ENCODE results near the gene GPX5. TPM values are rescaled to one million over a fixed set of nuclear protein-coding genes. Genes with fewer than 3 reads are reported as not detected.

Gene GPX5
- total RNA-seq, 1 donor from 2014 or later: not detected

DNA sequence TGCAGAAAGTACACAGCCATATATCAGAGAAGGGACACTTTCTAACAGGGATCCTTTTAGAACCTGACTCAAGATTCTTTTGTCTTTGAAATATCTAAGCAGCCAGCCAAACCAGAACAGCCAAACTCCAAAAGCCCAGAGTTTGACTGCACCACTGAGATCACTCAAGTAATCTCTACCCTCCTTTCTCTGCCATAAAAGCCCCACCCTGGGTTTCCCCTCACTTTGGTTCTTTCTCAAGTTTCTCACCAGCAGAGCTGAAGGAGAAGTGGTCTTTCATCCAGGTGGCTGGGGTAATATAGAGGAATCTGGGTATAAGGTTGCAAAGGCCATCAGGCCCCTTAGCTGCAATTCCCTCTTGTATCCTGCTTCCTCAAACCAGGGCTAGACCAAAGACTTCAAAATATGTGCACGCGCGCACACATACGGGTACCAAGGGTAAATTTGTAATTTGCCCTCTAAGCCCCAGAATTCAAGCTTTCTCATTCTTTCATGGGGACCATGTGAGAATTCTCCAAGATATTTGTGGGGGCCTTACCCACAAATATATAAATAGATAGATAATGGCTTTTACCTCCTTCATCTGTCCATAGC lies 42.9 kb downstream of the GPX5 start:
- H3K27me3 Mint-ChIP-seq (ENCODE audit: unreplicated experiment): no peaks in the 10 kb centered on the region
- peaks cover 1% of the 10 kb centered on the region for H3K4me1 Mint-ChIP-seq (ENCODE audit: low read depth, unreplicated experiment)
- no peak overlapping the region for H3K27ac Mint-ChIP-seq (ENCODE audit: unreplicated experiment)
- H3K4me3 Mint-ChIP-seq (ENCODE audit: unreplicated experiment): no peak overlapping the region
- peaks cover 3% of the 10 kb centered on the region for H3K9me3 Mint-ChIP-seq (ENCODE audit: unreplicated experiment)
- H3K36me3 Mint-ChIP-seq (ENCODE audit: unreplicated experiment): no peaks in the 10 kb centered on the region
- DNase-seq: no peak
- no peak for TF ChIP-seq CTCF (IDR thresholded peaks at IDR 0.05; ENCODE audit: partially characterized antibody, unreplicated experiment)

- H3K27ac Mint-ChIP-seq (ENCODE audit: unreplicated experiment): no peak overlapping the region
- no peaks in the 10 kb centered on the region for H3K27me3 Mint-ChIP-seq (ENCODE audit: unreplicated experiment)
- H3K36me3 Mint-ChIP-seq (ENCODE audit: unreplicated experiment): no peaks in the 10 kb centered on the region
- DNase-seq: no peak
- H3K9me3 Mint-ChIP-seq (ENCODE audit: unreplicated experiment): peaks cover 3% of the 10 kb centered on the region
- no peak for TF ChIP-seq CTCF (IDR thresholded peaks at IDR 0.05; ENCODE audit: partially characterized antibody, unreplicated experiment)
- no peak overlapping the region for H3K4me3 Mint-ChIP-seq (ENCODE audit: unreplicated experiment)
- no peaks in the 10 kb centered on the region for H3K4me1 Mint-ChIP-seq (ENCODE audit: low read depth, unreplicated experiment)
Measured at GRCh38 chr6:28569748-28570147, 44.1 kb downstream of the GPX5 start.

DNA sequence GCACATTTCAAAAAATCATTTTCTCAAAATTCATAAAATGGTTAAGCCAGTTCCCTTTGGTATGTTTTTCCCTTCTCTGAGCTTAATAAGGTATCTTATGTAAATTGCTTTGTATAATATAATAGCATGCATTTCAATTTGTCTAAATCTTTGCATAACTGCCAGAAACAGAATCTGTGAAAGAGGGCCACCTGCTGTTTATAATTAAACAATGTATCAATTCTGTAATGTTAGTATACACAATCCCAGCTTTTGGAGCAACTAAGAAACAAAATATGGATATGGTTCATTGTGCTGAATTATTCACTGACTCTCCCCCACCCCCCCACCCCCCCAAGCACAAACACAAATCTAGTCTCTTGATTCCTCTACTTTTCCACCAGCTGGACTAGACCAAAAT lies 54.8 kb downstream of the GPX5 start:
- Mint-ChIP-seq H3K9me3 (ENCODE audit: unreplicated experiment) (no peaks in the 10 kb centered on the region), H3K36me3 (ENCODE audit: unreplicated experiment) (no peaks in the 10 kb centered on the region)

GRCh38 chr6:28583463-28583862 lies 57.8 kb downstream of the GPX5 start:
- Mint-ChIP-seq H3K27me3 (ENCODE audit: unreplicated experiment) (no peaks in the 10 kb centered on the region), H3K27ac (ENCODE audit: unreplicated experiment) (no peak overlapping the region), H3K36me3 (ENCODE audit: unreplicated experiment) (no peaks in the 10 kb centered on the region), H3K9me3 (ENCODE audit: unreplicated experiment) (peaks cover 4% of the 10 kb centered on the region), H3K4me1 (ENCODE audit: low read depth, unreplicated experiment) (peaks cover 23% of the 10 kb centered on the region), H3K4me3 (ENCODE audit: unreplicated experiment) (no peak overlapping the region)
- DNase-seq: no peak
- no peak for TF ChIP-seq CTCF (IDR thresholded peaks at IDR 0.05; ENCODE audit: partially characterized antibody, unreplicated experiment)

More for the DNA sequence above, 54.8 kb downstream of the GPX5 start:
- peaks cover 14% of the 10 kb centered on the region for H3K4me1 Mint-ChIP-seq (ENCODE audit: low read depth, unreplicated experiment)
- H3K4me3 Mint-ChIP-seq (ENCODE audit: unreplicated experiment): no peak overlapping the region
- TF ChIP-seq CTCF (IDR thresholded peaks at IDR 0.05; ENCODE audit: partially characterized antibody, unreplicated experiment): no peak
- H3K27ac Mint-ChIP-seq (ENCODE audit: unreplicated experiment): no peak overlapping the region
- DNase-seq: no peak
- H3K27me3 Mint-ChIP-seq (ENCODE audit: unreplicated experiment): no peaks in the 10 kb centered on the region

Other genes starting within 250 kb of the GPX5 start
- gene PGBD1, start 244.3 kb upstream of the GPX5 start, total RNA-seq (ENCODE audit: unreplicated experiment): 18.1 TPM
- 6.9 TPM for gene ZSCAN31, start 189.7 kb upstream of the GPX5 start, total RNA-seq (ENCODE audit: unreplicated experiment)
- gene ZKSCAN3, start 175.9 kb upstream of the GPX5 start, total RNA-seq (ENCODE audit: unreplicated experiment): 16.0 TPM
- 16.7 TPM for gene ZSCAN12, start 126.1 kb upstream of the GPX5 start, total RNA-seq (ENCODE audit: unreplicated experiment)
- gene ZSCAN23, start 82.4 kb upstream of the GPX5 start, total RNA-seq (ENCODE audit: unreplicated experiment): 18.2 TPM
- gene GPX6, start 10.1 kb upstream of the GPX5 start, total RNA-seq (ENCODE audit: unreplicated experiment): not detected